ENCODE data around the gene STXBP4. TPM values are rescaled to one million over a fixed set of nuclear protein-coding genes. Genes with fewer than 3 reads are reported as not detected.

STXBP4 gene
- total and polyA plus RNA-seq, 4 donors, result 5.1 to 22.8 (median 13.7) TPM

- Histone ChIP-seq H3K9me3 (ENCODE audit: control insufficient read depth, insufficient read depth, low read length) (peaks cover 1% of the 10 kb centered on the region), H3K27ac (ENCODE audit: low read depth, low read length) (no peak overlapping the region)
- no peak for DNase-seq (ENCODE audit: low read depth in 4 of 6, low spot score in 6 of 6)
Observed at GRCh38 chr17:55215711-55216110, 247.1 kb downstream of the STXBP4 start.

GRCh38 chr17:55216888-55217287 lies 248.3 kb downstream of the STXBP4 start:
- no peak for DNase-seq (ENCODE audit: low read depth in 4 of 6, low spot score in 6 of 6)
- peaks cover 1% of the 10 kb centered on the region for H3K9me3 ChIP-seq (ENCODE audit: control insufficient read depth, insufficient read depth, low read length)
- WGBS (ENCODE audit: insufficient coverage), result no CpG with 5 or more reads among the region's 3 CpGs
- H3K4me1 ChIP-seq (ENCODE audit: control insufficient read depth, insufficient read depth, low read length), result no peaks in the 10 kb centered on the region
- H3K27ac ChIP-seq (ENCODE audit: low read depth, low read length), result no peak overlapping the region
- H3K4me3 ChIP-seq (ENCODE audit: low read depth, low read length), result no peak overlapping the region
- H3K27me3 ChIP-seq (ENCODE audit: control insufficient read depth, insufficient read depth, low read length), result no peaks in the 10 kb centered on the region
- H3K36me3 ChIP-seq (ENCODE audit: control insufficient read depth, insufficient read depth, low read length), result no peaks in the 10 kb centered on the region

More at GRCh38 chr17:55215711-55216110, 247.1 kb downstream of the STXBP4 start:
- 86% methylated on average over 1 of the region's 3 CpGs for WGBS (ENCODE audit: insufficient coverage)
- Histone ChIP-seq H3K4me1 (ENCODE audit: control insufficient read depth, insufficient read depth, low read length) (no peaks in the 10 kb centered on the region), H3K27me3 (ENCODE audit: control insufficient read depth, insufficient read depth, low read length) (no peaks in the 10 kb centered on the region), H3K36me3 (ENCODE audit: control insufficient read depth, insufficient read depth, low read length) (no peaks in the 10 kb centered on the region), H3K4me3 (ENCODE audit: low read depth, low read length) (no peak overlapping the region)

- no peaks in the 10 kb centered on the region for H3K4me1 ChIP-seq (ENCODE audit: control insufficient read depth, insufficient read depth, low read length)
- H3K9me3 ChIP-seq (ENCODE audit: control insufficient read depth, insufficient read depth, low read length), result peaks cover 1% of the 10 kb centered on the region
- no peak overlapping the region for H3K27ac ChIP-seq (ENCODE audit: low read depth, low read length)
- WGBS (ENCODE audit: insufficient coverage), result no CpG with 5 or more reads among the region's 1 CpG
- no peaks in the 10 kb centered on the region for H3K27me3 ChIP-seq (ENCODE audit: control insufficient read depth, insufficient read depth, low read length)
- H3K36me3 ChIP-seq (ENCODE audit: control insufficient read depth, insufficient read depth, low read length), result no peaks in the 10 kb centered on the region
- no peak overlapping the region for H3K4me3 ChIP-seq (ENCODE audit: low read depth, low read length)
- DNase-seq (ENCODE audit: low read depth in 4 of 6, low spot score in 6 of 6), result no peak
Observed at GRCh38 chr17:55219459-55219858, 250.9 kb downstream of the STXBP4 start.

- Histone ChIP-seq H3K27ac (ENCODE audit: low read depth, low read length) (no peak overlapping the region), H3K4me1 (ENCODE audit: control insufficient read depth, insufficient read depth, low read length) (no peaks in the 10 kb centered on the region), H3K4me3 (ENCODE audit: low read depth, low read length) (no peak overlapping the region), H3K9me3 (ENCODE audit: control insufficient read depth, insufficient read depth, low read length) (peaks cover 1% of the 10 kb centered on the region), H3K27me3 (ENCODE audit: control insufficient read depth, insufficient read depth, low read length) (no peaks in the 10 kb centered on the region), H3K36me3 (ENCODE audit: control insufficient read depth, insufficient read depth, low read length) (no peaks in the 10 kb centered on the region)
- peak in 2 of 6 donors; percentile 44 to 54 for DNase-seq (ENCODE audit: low read depth in 4 of 6, low spot score in 6 of 6)
- no CpG with 5 or more reads among the region's 3 CpGs for WGBS (ENCODE audit: insufficient coverage)
Observed at GRCh38 chr17:55219934-55220333, 251.4 kb downstream of the STXBP4 start.

Small RNAs within 50 kb of the gene (small RNA-seq; reads per million reads assigned to genes)
- not detected for gene AC007485.1 (ENCODE audit: low replicate concordance)

Other genes with a start within 250 kb of the STXBP4 start
- gene TOM1L1, start 67.9 kb upstream of the STXBP4 start, total RNA-seq, result 10 to 100 TPM; 27.9 to 32.3 TPM
- gene TOM1L1, start 67.9 kb upstream of the STXBP4 start, polyA plus RNA-seq (ENCODE audit: insufficient read length in 2 of 2), result 10 to 100 TPM; 17.2 to 20.7 TPM
- gene COX11, start 111 bp upstream of the STXBP4 start, total RNA-seq, result 10 to 100 TPM; 66.5 to 81.0 TPM
- 10 to 100 TPM; 76.0 to 78.4 TPM for gene COX11, start 111 bp upstream of the STXBP4 start, polyA plus RNA-seq (ENCODE audit: insufficient read length in 2 of 2)